Retinal pigment epithelial cell (primary cell): ENCODE measurements around the gene PHF21B.

ENCODE experiments used
- DNase-seq: peaks from one replicate; pipeline ENCODE4 v3.0.0-alpha.2; 2010; ENCODE audit warnings: low read depth
- H3K4me3 ChIP-seq: 2 replicates; pipeline ENCODE4 v1.5.1; 2011; ENCODE audit warnings: mild to moderate bottlenecking, low read length, control low read depth, moderate library complexity
- CTCF ChIP-seq: conservative IDR thresholded peaks from 2 replicates; pipeline ENCODE4 v1.5.1; 2011; ENCODE audit warnings: low read depth, low read length, control low read depth, inconsistent platforms

The PHF21B gene

GRCh38 chr22:44982445-44982844 is 27.4 kb downstream of the PHF21B start:
- DNase-seq, result no peak
- H3K4me3 ChIP-seq, result no peak overlapping the region
- TF ChIP-seq CTCF, result no peak

GRCh38 chr22:44981857-44982256 is 27.9 kb downstream of the PHF21B start:
- TF ChIP-seq CTCF, result no peak
- DNase-seq, result no peak
- no peak overlapping the region for H3K4me3 ChIP-seq

GRCh38 chr22:44979154-44979553 is 30.7 kb downstream of the PHF21B start:
- DNase-seq, result no peak
- no peak overlapping the region for H3K4me3 ChIP-seq
- no peak for TF ChIP-seq CTCF

- TF ChIP-seq CTCF, result peak; percentile 95
- H3K4me3 ChIP-seq, result no peak overlapping the region
- peak; percentile 37 for DNase-seq
Measured at GRCh38 chr22:44975427-44976262, 34.2 kb downstream of the PHF21B start.

- no peak for TF ChIP-seq CTCF
- no peak overlapping the region for H3K4me3 ChIP-seq
- no peak for DNase-seq
Measured at GRCh38 chr22:44974454-44974853, 35.4 kb downstream of the PHF21B start.

GRCh38 chr22:44973829-44974228 is 36.0 kb downstream of the PHF21B start:
- no peak for TF ChIP-seq CTCF
- H3K4me3 ChIP-seq, result no peak overlapping the region
- DNase-seq, result no peak
